ENCODE data around the gene ZNF318. TPM values are rescaled to one million over a fixed set of nuclear protein-coding genes. Genes with fewer than 3 reads are reported as not detected.
A peak's percentile ranks its signal among the peaks of the same experiment; 100 is the strongest.

The ZNF318 gene
- total RNA-seq, 1 experiment from 2014 or later = 8.6 TPM

DNA sequence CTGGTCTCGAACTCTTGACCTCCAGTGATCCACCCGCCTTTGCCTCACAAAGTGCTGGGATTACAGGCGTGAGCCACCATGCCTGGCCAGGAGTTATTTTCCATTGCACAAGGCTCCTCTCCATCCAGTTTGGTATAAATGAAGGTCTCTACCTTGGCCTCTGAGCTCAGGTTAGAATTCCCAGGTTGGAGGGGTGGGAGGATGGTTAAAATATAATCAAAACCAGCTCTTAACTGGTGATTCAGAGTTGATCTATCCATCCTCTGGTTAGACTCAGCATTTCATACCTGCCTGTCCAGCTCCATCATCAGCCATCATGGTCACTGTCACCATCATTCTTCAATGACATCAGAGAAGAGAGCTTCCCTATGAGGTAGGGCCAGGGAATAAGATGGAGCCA is 74.0 kb downstream of the ZNF318 start:
- in situ Hi-C loops (cut with HindIII; ENCODE audit: low pct_unique_long_range_greater_than_20kb, low sequenced_read_pairs) = no loop called here
- DNase-seq (ENCODE audit: low read depth, low spot score) = no peak

DNA sequence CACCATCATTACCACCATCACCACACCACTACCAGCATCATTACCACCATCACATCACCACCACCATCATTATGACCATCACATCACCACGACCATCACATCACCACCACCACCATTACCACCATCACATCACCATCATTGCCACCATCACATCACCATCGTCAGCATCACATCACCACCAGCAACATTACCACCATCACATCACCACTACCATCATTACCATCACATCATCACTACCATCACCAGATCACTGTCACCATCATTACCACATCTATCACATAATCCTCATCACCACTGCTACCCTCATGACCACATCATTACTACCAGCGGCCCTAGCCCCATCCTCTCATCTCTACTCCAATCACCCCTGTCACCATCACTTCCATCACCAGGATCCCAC is 74.9 kb downstream of the ZNF318 start:
- no peak for DNase-seq (ENCODE audit: low read depth, low spot score)
- in situ Hi-C loops (cut with HindIII; ENCODE audit: low pct_unique_long_range_greater_than_20kb, low sequenced_read_pairs) = no loop called here

DNA sequence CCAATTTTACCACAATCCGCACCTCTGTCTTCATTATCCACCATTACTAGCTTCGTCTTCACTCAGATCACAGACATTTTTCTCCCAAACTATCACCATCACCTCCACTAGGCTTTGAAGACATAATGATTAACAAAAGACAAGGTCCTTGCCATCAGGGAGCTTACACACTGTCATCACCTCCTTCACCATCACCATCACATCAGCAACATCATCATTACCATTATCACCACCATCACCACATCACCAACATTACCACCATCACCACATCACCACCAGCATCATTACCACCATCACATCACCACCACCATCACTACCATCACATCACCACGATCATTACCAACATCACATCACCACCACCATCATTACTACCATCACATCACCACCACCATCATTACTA is 75.7 kb downstream of the ZNF318 start:
- no peak for DNase-seq (ENCODE audit: low read depth, low spot score)
- in situ Hi-C loops (cut with HindIII; ENCODE audit: low pct_unique_long_range_greater_than_20kb, low sequenced_read_pairs) = no loop called here

DNA sequence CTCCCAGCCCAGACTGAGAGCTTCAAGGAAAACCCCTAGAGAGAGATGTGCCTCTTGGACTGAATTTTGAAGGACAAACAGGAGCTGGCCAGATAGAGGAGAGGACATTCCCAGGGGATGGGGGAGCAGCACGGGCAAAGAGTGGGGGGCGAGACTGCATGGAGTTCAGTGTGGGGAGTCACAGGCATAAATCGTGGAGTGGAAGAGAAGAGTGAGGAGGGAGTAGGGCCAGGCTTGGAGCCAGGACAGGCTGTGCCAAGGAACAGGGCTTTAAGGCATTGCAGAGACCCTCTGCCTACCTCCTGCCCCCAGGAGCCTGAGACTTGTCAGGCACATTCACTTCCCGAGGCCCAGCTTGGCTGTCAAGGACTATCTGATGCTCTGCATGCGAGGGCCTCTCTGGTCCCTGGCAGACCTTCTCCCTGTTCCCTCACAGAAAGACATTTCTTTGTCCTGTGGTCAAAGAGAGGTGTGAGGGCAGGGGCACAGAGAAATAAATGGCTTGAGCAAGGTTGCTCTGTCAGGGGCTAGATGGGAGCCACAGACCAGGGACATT is 76.6 kb downstream of the ZNF318 start:
- no peak for DNase-seq (ENCODE audit: low read depth, low spot score)
- in situ Hi-C loops (cut with HindIII; ENCODE audit: low pct_unique_long_range_greater_than_20kb, low sequenced_read_pairs) = no loop called here

DNA sequence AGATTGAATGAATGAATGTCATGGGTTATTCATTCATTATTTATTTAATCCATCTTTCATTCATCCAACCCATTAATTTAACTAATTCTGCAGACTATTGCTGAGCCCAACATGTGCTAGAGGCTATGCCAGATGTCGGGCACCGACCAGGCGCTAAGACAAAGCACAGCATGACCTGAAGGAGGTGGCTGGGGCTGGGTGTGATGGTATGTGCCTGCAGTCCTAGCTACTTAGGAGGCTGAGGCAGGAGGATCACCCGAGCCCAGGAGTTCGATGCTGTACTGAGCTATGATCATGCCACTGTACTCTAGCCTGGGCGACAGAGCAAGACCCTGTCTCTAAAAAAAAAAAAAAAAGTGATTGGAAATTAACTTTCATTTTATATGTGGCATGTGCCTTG is 77.1 kb downstream of the ZNF318 start:
- in situ Hi-C loops (cut with HindIII; ENCODE audit: low pct_unique_long_range_greater_than_20kb, low sequenced_read_pairs) = no loop called here
- no peak for DNase-seq (ENCODE audit: low read depth, low spot score)

DNA sequence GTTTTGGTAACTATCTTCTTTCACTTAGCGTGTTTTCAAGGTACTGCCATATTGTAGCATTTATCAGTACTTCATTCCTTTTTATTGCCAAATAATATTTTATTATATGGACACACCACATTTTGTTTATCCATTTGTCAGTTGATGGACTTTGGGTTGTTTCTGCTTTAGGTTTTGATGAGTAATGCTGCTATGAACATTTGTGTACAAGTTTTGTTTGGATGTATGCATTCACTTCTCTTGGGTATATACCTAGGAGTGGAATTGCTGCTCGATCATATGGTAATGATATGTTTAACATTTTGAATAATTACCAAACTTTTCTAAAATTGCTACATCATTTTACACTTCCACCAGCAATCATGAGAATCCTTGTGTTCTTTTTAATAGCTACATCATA is 77.7 kb downstream of the ZNF318 start:
- in situ Hi-C loops (cut with HindIII; ENCODE audit: low pct_unique_long_range_greater_than_20kb, low sequenced_read_pairs) = no loop called here

DNA sequence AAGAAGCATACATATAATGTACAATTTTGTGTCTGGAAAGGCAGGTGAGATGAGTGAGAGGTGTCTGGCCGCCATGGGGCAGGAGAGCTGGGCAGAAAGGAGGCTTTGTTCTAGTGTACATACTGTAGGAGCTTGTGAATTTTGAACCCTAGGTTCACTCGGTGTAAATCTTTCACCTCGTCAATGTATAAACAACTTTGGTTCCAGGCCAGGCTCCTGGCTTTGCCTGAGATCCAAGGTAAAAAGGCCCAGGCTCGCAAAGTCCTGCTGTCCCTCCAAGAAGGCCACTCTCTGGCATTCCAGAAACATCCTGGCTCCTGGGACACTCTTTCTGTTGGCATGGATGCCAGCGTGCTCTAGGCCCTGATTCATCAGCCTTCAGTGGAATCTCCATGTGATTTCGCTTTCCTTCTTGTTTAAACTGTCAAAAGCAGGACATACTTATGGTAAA is 78.5 kb downstream of the ZNF318 start:
- in situ Hi-C loops (cut with HindIII; ENCODE audit: low pct_unique_long_range_greater_than_20kb, low sequenced_read_pairs) = no loop called here

More for the DNA sequence above, 77.7 kb downstream of the ZNF318 start:
- DNase-seq (ENCODE audit: low read depth, low spot score) = no peak

DNA sequence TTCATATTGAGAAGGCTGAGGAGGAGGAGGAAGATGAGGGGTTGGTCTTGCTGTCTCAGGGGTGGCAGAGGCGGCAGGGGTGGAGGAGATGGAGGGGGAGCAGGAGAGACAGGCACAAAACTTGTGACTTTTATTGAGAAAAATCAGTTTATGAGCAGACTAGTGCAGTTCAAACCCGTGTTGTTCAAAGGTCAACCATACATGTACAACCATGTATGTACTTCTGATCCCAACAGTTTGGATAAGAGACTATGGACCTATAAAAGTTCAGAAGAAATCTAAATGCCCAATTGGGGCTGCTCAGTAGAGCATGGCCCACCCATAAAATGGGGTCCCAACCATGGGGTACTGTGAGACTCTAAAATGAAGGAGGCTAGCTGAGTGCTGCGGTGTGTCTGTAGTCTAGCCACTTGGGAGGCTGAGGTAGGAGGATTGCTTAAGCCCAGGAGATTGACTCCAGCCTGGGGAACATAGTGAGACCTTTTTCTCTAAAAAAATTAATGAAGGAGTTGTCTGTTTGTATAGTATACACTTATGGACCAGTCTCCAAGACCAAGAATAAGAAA is 79.0 kb downstream of the ZNF318 start:
- in situ Hi-C loops (cut with HindIII; ENCODE audit: low pct_unique_long_range_greater_than_20kb, low sequenced_read_pairs) = no loop called here
- DNase-seq (ENCODE audit: low read depth, low spot score) = no peak

More for the DNA sequence above, 78.5 kb downstream of the ZNF318 start:
- no peak for DNase-seq (ENCODE audit: low read depth, low spot score)

DNA sequence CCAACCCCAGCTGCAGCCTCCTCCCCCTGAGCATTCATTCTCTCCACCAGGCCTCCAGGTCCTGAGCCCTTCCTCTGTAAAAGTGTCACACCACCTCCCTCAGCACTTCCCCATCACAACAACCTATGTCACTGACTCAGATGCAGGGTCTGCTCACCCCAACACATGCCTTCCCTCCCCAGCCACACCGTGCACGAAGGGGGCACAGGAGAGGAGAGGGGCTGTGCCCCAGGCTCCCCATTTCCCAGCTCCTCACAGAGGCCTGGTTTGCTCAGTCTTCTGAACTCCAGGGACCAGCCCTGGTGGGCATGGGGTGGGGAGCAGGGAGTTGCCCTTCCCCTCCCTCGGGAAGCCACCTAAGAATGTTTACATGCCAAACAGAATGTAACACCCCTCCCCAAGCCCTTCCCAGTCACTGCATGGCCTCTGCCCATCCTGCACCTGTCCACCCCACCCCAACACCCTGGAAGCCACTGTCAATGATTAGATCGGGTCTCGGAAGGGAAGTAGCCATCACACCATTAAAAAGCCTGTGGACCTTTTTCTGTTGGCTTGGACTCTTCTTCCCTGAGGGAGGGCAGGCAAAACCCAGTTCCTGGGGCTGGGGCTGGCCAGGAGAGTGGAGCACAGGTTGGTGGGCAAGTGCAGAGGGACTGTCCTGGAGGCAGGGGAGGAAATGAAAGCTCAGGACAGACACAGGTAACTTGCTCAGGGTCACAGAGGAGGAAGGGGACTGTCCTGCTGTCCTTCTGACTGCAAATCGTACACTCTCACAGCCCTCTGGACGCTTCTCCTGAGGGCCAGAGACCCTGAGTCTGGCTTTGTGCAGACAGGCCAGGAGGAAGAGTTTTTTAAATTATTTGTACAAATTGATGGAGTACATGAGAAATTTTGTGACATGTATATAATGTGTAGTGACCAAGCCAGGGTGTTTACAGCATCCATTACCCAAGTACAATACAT is 81.4 kb downstream of the ZNF318 start:
- in situ Hi-C loops (cut with HindIII; ENCODE audit: low pct_unique_long_range_greater_than_20kb, low sequenced_read_pairs) = no loop called here
- no peak for DNase-seq (ENCODE audit: low read depth, low spot score)

DNA sequence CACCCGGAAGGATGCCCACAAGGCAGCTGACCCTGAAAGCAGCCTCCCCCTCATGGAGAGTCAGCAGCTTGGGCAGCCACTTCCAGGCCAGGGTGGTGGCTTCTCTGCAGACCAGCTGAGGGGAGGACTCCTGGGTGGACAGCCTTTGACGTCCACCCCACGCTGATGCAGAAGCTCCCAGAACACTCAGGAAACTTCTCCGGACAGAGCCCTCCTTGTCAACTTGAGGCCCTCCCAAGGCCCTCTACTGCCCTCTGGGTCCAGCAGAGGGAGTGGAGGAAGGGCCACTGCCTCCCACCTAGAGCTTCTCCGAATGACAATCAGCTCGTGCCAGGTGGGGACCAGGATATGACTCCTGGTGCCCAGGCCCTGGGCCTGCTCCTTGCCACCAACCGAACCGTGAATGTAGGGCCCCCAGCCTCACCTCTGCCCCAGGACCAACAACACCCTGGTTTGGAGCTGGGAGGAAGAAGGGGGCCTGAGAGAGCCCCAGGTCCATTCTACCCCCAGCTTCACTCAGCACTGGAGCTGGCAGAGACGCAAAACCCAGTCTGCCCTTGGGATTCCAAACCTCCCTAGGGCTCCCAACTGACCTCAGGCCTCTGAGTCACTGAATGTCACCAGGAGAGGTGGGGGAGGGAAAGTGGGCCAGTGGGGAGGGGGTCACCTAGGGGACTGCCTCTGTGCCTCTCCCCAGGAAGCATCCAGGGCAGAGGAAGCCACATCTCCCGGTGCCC is 82.3 kb downstream of the ZNF318 start:
- in situ Hi-C loops (cut with HindIII; ENCODE audit: low pct_unique_long_range_greater_than_20kb, low sequenced_read_pairs) = no loop called here
- peak; percentile 31 for DNase-seq (ENCODE audit: low read depth, low spot score)

DNA sequence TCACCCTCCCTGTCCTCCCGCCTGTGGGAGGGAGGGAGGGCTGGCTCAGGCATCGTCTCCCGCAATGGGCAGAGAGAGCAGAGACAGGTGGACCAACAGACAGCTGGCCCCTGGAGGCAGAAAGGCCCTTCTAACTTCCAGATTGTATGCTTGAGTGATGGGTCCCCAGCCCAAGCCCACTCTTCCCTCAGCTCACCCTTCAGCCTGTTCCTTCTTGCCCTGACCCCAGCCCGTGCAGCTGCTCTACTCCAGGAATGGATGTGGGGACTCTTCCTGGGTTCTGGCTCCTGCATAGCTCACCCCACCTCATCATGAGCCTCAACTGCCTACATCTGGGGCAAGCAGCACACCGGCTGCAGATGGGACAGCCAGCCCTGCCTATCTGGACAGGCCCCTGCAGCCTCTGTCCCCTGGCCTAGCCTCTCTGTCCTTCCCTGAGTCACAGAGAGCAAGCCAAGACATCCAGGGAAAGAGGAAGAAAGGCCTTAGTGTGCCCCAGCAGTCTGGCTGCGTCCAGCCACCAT is 82.9 kb downstream of the ZNF318 start:
- in situ Hi-C loops (cut with HindIII; ENCODE audit: low pct_unique_long_range_greater_than_20kb, low sequenced_read_pairs) = no loop called here
- DNase-seq (ENCODE audit: low read depth, low spot score) = no peak

Small RNAs within 50 kb of the gene (small RNA-seq; reads per million reads assigned to genes)
- 0 reads per million in 2 experiments for gene AL590383.1
- gene RPL12P47 = 0 reads per million in 2 experiments

Other genes starting within 250 kb of the ZNF318 start
- gene SRF, start 198.4 kb downstream of the ZNF318 start, total RNA-seq (2014; rRNA removed; shearing (Covaris generic)) = 16.4 and 17.6 TPM in 2 replicates
- 16.7 and 18.1 TPM in 2 replicates for gene CUL9, start 187.5 kb downstream of the ZNF318 start, total RNA-seq (2014; rRNA removed; shearing (Covaris generic))
- 108 and 109 TPM in 2 replicates for gene DNPH1, start 140.2 kb downstream of the ZNF318 start, total RNA-seq (2014; rRNA removed; shearing (Covaris generic))
- not detected in 2 replicates for gene TTBK1, start 126.2 kb downstream of the ZNF318 start, total RNA-seq (2014; rRNA removed; shearing (Covaris generic))
- not detected in 2 replicates for gene SLC22A7, start 71.4 kb downstream of the ZNF318 start, total RNA-seq (2014; rRNA removed; shearing (Covaris generic))
- gene CRIP3, start 60.8 kb downstream of the ZNF318 start, total RNA-seq (2014; rRNA removed; shearing (Covaris generic)) = not detected in 2 replicates
- 16.6 and 17.1 TPM in 2 replicates for gene ABCC10, start 57.9 kb upstream of the ZNF318 start, total RNA-seq (2014; rRNA removed; shearing (Covaris generic))
- gene DLK2, start 85.9 kb upstream of the ZNF318 start, total RNA-seq (2014; rRNA removed; shearing (Covaris generic)) = 0.48 and 0.83 TPM in 2 replicates
- gene TJAP1, start 107.9 kb upstream of the ZNF318 start, total RNA-seq (2014; rRNA removed; shearing (Covaris generic)) = 12.4 and 18.2 TPM in 2 replicates
- 0.42 and 0.64 TPM in 2 replicates for gene LRRC73, start 140.7 kb upstream of the ZNF318 start, total RNA-seq (2014; rRNA removed; shearing (Covaris generic))
- gene YIPF3, start 147.3 kb upstream of the ZNF318 start, total RNA-seq (2014; rRNA removed; shearing (Covaris generic)) = 156 and 160 TPM in 2 replicates
- gene POLR1C, start 147.4 kb upstream of the ZNF318 start, total RNA-seq (2014; rRNA removed; shearing (Covaris generic)) = 45.3 and 47.5 TPM in 2 replicates
- 51.4 and 55.3 TPM in 2 replicates for gene XPO5, start 206.4 kb upstream of the ZNF318 start, total RNA-seq (2014; rRNA removed; shearing (Covaris generic))
- gene POLH, start 206.5 kb upstream of the ZNF318 start, total RNA-seq (2014; rRNA removed; shearing (Covaris generic)) = 7.2 and 8.7 TPM in 2 replicates